HG03175 (cell line): ENCODE results near the gene MARK3.

ENCODE experiments used
- ATAC-seq: cut with Tn5 transposase; IDR thresholded peaks from one replicate; pipeline ENCODE4 v1.9.1; 2021; ENCODE audit warnings: mild to moderate bottlenecking, moderate library complexity; ENCODE audit not compliant: unreplicated experiment

MARK3 gene

GRCh38 chr14:103480595-103480994 lies 95.4 kb downstream of the MARK3 start:
- no peak for ATAC-seq

GRCh38 chr14:103483600-103483999 lies 98.4 kb downstream of the MARK3 start:
- ATAC-seq, result no peak

- no peak for ATAC-seq
These were observed 100.3 kb downstream of the MARK3 start for GRCh38 chr14:103485504-103485903.

- no peak for ATAC-seq
These were observed 102.9 kb downstream of the MARK3 start for GRCh38 chr14:103488071-103488470.

- ATAC-seq, result no peak
These were observed 103.7 kb downstream of the MARK3 start for GRCh38 chr14:103488960-103489359.

GRCh38 chr14:103489621-103490020 lies 104.4 kb downstream of the MARK3 start:
- no peak for ATAC-seq

- no peak for ATAC-seq
These were observed 106.5 kb downstream of the MARK3 start for GRCh38 chr14:103491691-103492090.

GRCh38 chr14:103492156-103492925 lies 107.1 kb downstream of the MARK3 start:
- no peak for ATAC-seq

GRCh38 chr14:103495854-103496253 lies 110.6 kb downstream of the MARK3 start:
- no peak for ATAC-seq

- ATAC-seq, result no peak
These were observed 111.6 kb downstream of the MARK3 start for GRCh38 chr14:103496776-103497175.

GRCh38 chr14:103499709-103500108 lies 114.5 kb downstream of the MARK3 start:
- ATAC-seq, result no peak

- no peak for ATAC-seq
These were observed 115.2 kb downstream of the MARK3 start for GRCh38 chr14:103500148-103500990.

GRCh38 chr14:103501041-103501870 lies 116.0 kb downstream of the MARK3 start:
- ATAC-seq, result no peak

GRCh38 chr14:103501921-103502669 lies 116.9 kb downstream of the MARK3 start:
- no peak for ATAC-seq

- ATAC-seq, result no peak
These were observed 117.7 kb downstream of the MARK3 start for GRCh38 chr14:103502877-103503276.

GRCh38 chr14:103503296-103503695 lies 118.1 kb downstream of the MARK3 start:
- ATAC-seq, result no peak

GRCh38 chr14:103504991-103505565 lies 119.9 kb downstream of the MARK3 start:
- no peak for ATAC-seq

- ATAC-seq, result no peak
These were observed 122.5 kb downstream of the MARK3 start for GRCh38 chr14:103507751-103508150.

- ATAC-seq, result no peak
These were observed 123.5 kb downstream of the MARK3 start for GRCh38 chr14:103508521-103509329.
